Measurements from ENCODE around the gene BCKDHA. TPM values are rescaled to one million over a fixed set of nuclear protein-coding genes. Genes with fewer than 3 reads are reported as not detected.

Gene BCKDHA
- total and polyA plus RNA-seq, 2 donors (not counting 3 experiments of a cell fraction or from before 2014, with no cell fraction given) = 16.5 to 50.4 TPM

GRCh38 chr19:41415154-41415571, 17.5 kb downstream of the BCKDHA start:
- Histone ChIP-seq H3K36me3 (ENCODE audit: control insufficient read depth in 2 of 2, extremely low read depth in 1 of 2, insufficient read depth in 2 of 2, low read length in 2 of 2) (peaks cover 0 to 30% of the 10 kb centered on the region in 2 experiments), H3K79me2 (ENCODE audit: control insufficient read depth, insufficient read depth, low read length) (no peaks in the 10 kb centered on the region), H3K27me3 (ENCODE audit: control insufficient read depth in 2 of 2, insufficient read depth in 2 of 2, low read length in 2 of 2) (no peaks in the 10 kb centered on the region), H3K9me3 (replicated peaks; ENCODE audit: control insufficient read depth, insufficient read depth, low read length) (no peaks in the 10 kb centered on the region), H4K20me1 (replicated peaks; ENCODE audit: control insufficient read depth, extremely low read depth, insufficient read depth, low read length) (no peaks in the 10 kb centered on the region), H2AFZ (ENCODE audit: low read depth, low read length) (no peak overlapping the region), H3K27ac (ENCODE audit: insufficient read depth, low read depth, low read length) (no peak overlapping the region), H3K4me2 (ENCODE audit: insufficient read depth, low read length) (no peak overlapping the region), H3K9me1 (replicated peaks; ENCODE audit: control insufficient read depth, extremely low read depth, insufficient read depth, low read length) (no peaks in the 10 kb centered on the region), H3K4me3 (replicated peaks in 1 of 3; ENCODE audit: insufficient read depth in 1 of 3, low read depth in 1 of 3, low read length in 3 of 3) (no peak overlapping the region), H3K4me1 (ENCODE audit: control insufficient read depth, extremely low read depth, insufficient read depth, low read length) (no peaks in the 10 kb centered on the region), H3K9ac (replicated peaks; ENCODE audit: extremely low read depth, insufficient read depth, low read length) (no peak overlapping the region)
- intact Hi-C loops (cut with micrococcal nuclease) (no loop called here), dilution Hi-C loops (cut with MboI; ENCODE audit: extremely low pct_ligation_motif_present, low sequenced_read_pairs) (no loop called here)
- BruUV-seq (replicated peaks) = no TSS peak
- ChIA-PET POLR2A (no interaction called here), CTCF (no interaction called here)
- TF ChIP-seq MYC (IDR thresholded peaks at IDR 0.05; ENCODE audit: low read depth, low read length) (no peak), EZH2 (IDR thresholded peaks at IDR 0.05; ENCODE audit: borderline replicate concordance, low read depth, low read length, severe bottlenecking) (no peak), FOS (IDR thresholded peaks at IDR 0.05; ENCODE audit: borderline replicate concordance, insufficient read depth, low read length) (no peak), POLR2AphosphoS5 (IDR thresholded peaks at IDR 0.05; ENCODE audit: insufficient read depth, low read depth, low read length) (no peak), JUN (IDR thresholded peaks at IDR 0.05; ENCODE audit: borderline replicate concordance, insufficient read depth, insufficient read length, low read depth) (no peak), GATA2 (IDR thresholded peaks at IDR 0.05; ENCODE audit: insufficient read depth, insufficient read length, low read depth, low read length) (no peak), POLR2A (IDR thresholded peaks at IDR 0.05; ENCODE audit: low read depth, low read length) (no peak), CTCF (IDR thresholded peaks at IDR 0.05; ENCODE audit: extremely low read depth in 1 of 2, insufficient read depth in 1 of 2, low read depth in 1 of 2, low read length in 2 of 2) (no peak), MAX (IDR thresholded peaks at IDR 0.05; ENCODE audit: insufficient read depth, insufficient read length) (no peak)
- DNase-seq (ENCODE audit: low read depth, low spot score) = no peak
- no peak for FAIRE-seq

Measured in endothelial cell of umbilical vein (primary cell).